ENCODE measurements around the gene TBXAS1.

TBXAS1 gene

GRCh38 chr7:140048138-140048537 lies 219.1 kb downstream of the TBXAS1 start:
- Histone ChIP-seq H3K9me3 (ENCODE audit: control insufficient read depth in 1 of 2, low read length in 2 of 2) (no peaks in the 10 kb centered on the region), H3K27me3 (ENCODE audit: low read depth, low read length) (no peaks in the 10 kb centered on the region), H3K4me3 (ENCODE audit: low read depth in 1 of 2, low read length in 2 of 2) (no peak overlapping the region), H3K36me3 (ENCODE audit: control insufficient read depth in 1 of 2, insufficient read depth in 2 of 2, low read length in 2 of 2) (peaks cover 7 to 21% of the 10 kb centered on the region in 2 donors), H3K27ac (ENCODE audit: low read length) (no peak overlapping the region), H3K4me1 (ENCODE audit: control insufficient read depth in 1 of 2, insufficient read depth in 2 of 2, low read length in 2 of 2) (no peaks in the 10 kb centered on the region)

- Histone ChIP-seq H3K4me1 (ENCODE audit: control insufficient read depth in 1 of 2, insufficient read depth in 2 of 2, low read length in 2 of 2) (no peaks in the 10 kb centered on the region), H3K27me3 (ENCODE audit: low read depth, low read length) (no peaks in the 10 kb centered on the region), H3K9me3 (ENCODE audit: control insufficient read depth in 1 of 2, low read length in 2 of 2) (no peaks in the 10 kb centered on the region), H3K4me3 (ENCODE audit: low read depth in 1 of 2, low read length in 2 of 2) (no peak overlapping the region), H3K36me3 (ENCODE audit: control insufficient read depth in 1 of 2, insufficient read depth in 2 of 2, low read length in 2 of 2) (peaks cover 7 to 23% of the 10 kb centered on the region in 2 donors), H3K27ac (ENCODE audit: low read length) (no peak overlapping the region)
Measured at GRCh38 chr7:140048989-140049338, 219.9 kb downstream of the TBXAS1 start.

GRCh38 chr7:140049339-140050024 lies 220.4 kb downstream of the TBXAS1 start:
- Histone ChIP-seq H3K27me3 (ENCODE audit: low read depth, low read length) (no peaks in the 10 kb centered on the region), H3K36me3 (ENCODE audit: control insufficient read depth in 1 of 2, insufficient read depth in 2 of 2, low read length in 2 of 2) (peaks cover 7 to 28% of the 10 kb centered on the region in 2 donors), H3K4me1 (ENCODE audit: control insufficient read depth in 1 of 2, insufficient read depth in 2 of 2, low read length in 2 of 2) (no peaks in the 10 kb centered on the region), H3K9me3 (ENCODE audit: control insufficient read depth in 1 of 2, low read length in 2 of 2) (no peaks in the 10 kb centered on the region), H3K4me3 (ENCODE audit: low read depth in 1 of 2, low read length in 2 of 2) (no peak overlapping the region), H3K27ac (ENCODE audit: low read length) (no peak overlapping the region)

- no peaks in the 10 kb centered on the region for H3K4me1 ChIP-seq (ENCODE audit: control insufficient read depth in 1 of 2, insufficient read depth in 2 of 2, low read length in 2 of 2)
- no peaks in the 10 kb centered on the region for H3K27me3 ChIP-seq (ENCODE audit: low read depth, low read length)
- H3K9me3 ChIP-seq (ENCODE audit: control insufficient read depth in 1 of 2, low read length in 2 of 2): no peaks in the 10 kb centered on the region
- H3K36me3 ChIP-seq (ENCODE audit: control insufficient read depth in 1 of 2, insufficient read depth in 2 of 2, low read length in 2 of 2): peaks cover 7 to 32% of the 10 kb centered on the region in 2 donors
- no peak overlapping the region for H3K27ac ChIP-seq (ENCODE audit: low read length)
- H3K4me3 ChIP-seq (ENCODE audit: low read depth in 1 of 2, low read length in 2 of 2): no peak overlapping the region
Measured at GRCh38 chr7:140050100-140050499, 221.0 kb downstream of the TBXAS1 start.

- H3K27me3 ChIP-seq (ENCODE audit: low read depth, low read length): no peaks in the 10 kb centered on the region
- H3K9me3 ChIP-seq (ENCODE audit: control insufficient read depth in 1 of 2, low read length in 2 of 2): no peaks in the 10 kb centered on the region
- H3K4me1 ChIP-seq (ENCODE audit: control insufficient read depth in 1 of 2, insufficient read depth in 2 of 2, low read length in 2 of 2): no peaks in the 10 kb centered on the region
- peaks cover under 1 to 28% of the 10 kb centered on the region in 2 donors for H3K36me3 ChIP-seq (ENCODE audit: control insufficient read depth in 1 of 2, insufficient read depth in 2 of 2, low read length in 2 of 2)
- H3K27ac ChIP-seq (ENCODE audit: low read length): no peak overlapping the region
- H3K4me3 ChIP-seq (ENCODE audit: low read depth in 1 of 2, low read length in 2 of 2): no peak overlapping the region
Measured at GRCh38 chr7:140051820-140052219, 222.8 kb downstream of the TBXAS1 start.

GRCh38 chr7:140053812-140054539 lies 224.9 kb downstream of the TBXAS1 start:
- Histone ChIP-seq H3K9me3 (ENCODE audit: control insufficient read depth in 1 of 2, low read length in 2 of 2) (no peaks in the 10 kb centered on the region), H3K4me3 (ENCODE audit: low read depth in 1 of 2, low read length in 2 of 2) (no peak overlapping the region), H3K27ac (ENCODE audit: low read length) (no peak overlapping the region), H3K27me3 (ENCODE audit: low read depth, low read length) (no peaks in the 10 kb centered on the region), H3K4me1 (ENCODE audit: control insufficient read depth in 1 of 2, insufficient read depth in 2 of 2, low read length in 2 of 2) (no peaks in the 10 kb centered on the region), H3K36me3 (ENCODE audit: control insufficient read depth in 1 of 2, insufficient read depth in 2 of 2, low read length in 2 of 2) (peaks cover 9 to 19% of the 10 kb centered on the region in 2 donors)

GRCh38 chr7:140054751-140055150 lies 225.7 kb downstream of the TBXAS1 start:
- Histone ChIP-seq H3K27me3 (ENCODE audit: low read depth, low read length) (no peaks in the 10 kb centered on the region), H3K36me3 (ENCODE audit: control insufficient read depth in 1 of 2, insufficient read depth in 2 of 2, low read length in 2 of 2) (peaks cover 9 to 19% of the 10 kb centered on the region in 2 donors), H3K9me3 (ENCODE audit: control insufficient read depth in 1 of 2, low read length in 2 of 2) (no peaks in the 10 kb centered on the region), H3K4me3 (ENCODE audit: low read depth in 1 of 2, low read length in 2 of 2) (no peak overlapping the region), H3K4me1 (ENCODE audit: control insufficient read depth in 1 of 2, insufficient read depth in 2 of 2, low read length in 2 of 2) (peaks cover 5% of the 10 kb centered on the region in 2 donors), H3K27ac (ENCODE audit: low read length) (no peak overlapping the region)

GRCh38 chr7:140055833-140056232 lies 226.8 kb downstream of the TBXAS1 start:
- no peak overlapping the region for H3K27ac ChIP-seq (ENCODE audit: low read length)

GRCh38 chr7:140056431-140057142 lies 227.5 kb downstream of the TBXAS1 start:
- H3K9me3 ChIP-seq (ENCODE audit: control insufficient read depth in 1 of 2, low read length in 2 of 2): no peaks in the 10 kb centered on the region
- H3K36me3 ChIP-seq (ENCODE audit: control insufficient read depth in 1 of 2, insufficient read depth in 2 of 2, low read length in 2 of 2): peaks cover 9 to 19% of the 10 kb centered on the region in 2 donors
- no peak overlapping the region for H3K4me3 ChIP-seq (ENCODE audit: low read depth in 1 of 2, low read length in 2 of 2)
- H3K27me3 ChIP-seq (ENCODE audit: low read depth, low read length): no peaks in the 10 kb centered on the region
- no peak overlapping the region for H3K27ac ChIP-seq (ENCODE audit: low read length)
- peaks cover 5 to 16% of the 10 kb centered on the region in 2 donors for H3K4me1 ChIP-seq (ENCODE audit: control insufficient read depth in 1 of 2, insufficient read depth in 2 of 2, low read length in 2 of 2)

More at GRCh38 chr7:140055833-140056232, 226.8 kb downstream of the TBXAS1 start:
- no peak overlapping the region for H3K4me3 ChIP-seq (ENCODE audit: low read depth in 1 of 2, low read length in 2 of 2)
- H3K27me3 ChIP-seq (ENCODE audit: low read depth, low read length): no peaks in the 10 kb centered on the region
- no peaks in the 10 kb centered on the region for H3K9me3 ChIP-seq (ENCODE audit: control insufficient read depth in 1 of 2, low read length in 2 of 2)
- peaks cover 9 to 19% of the 10 kb centered on the region in 2 donors for H3K36me3 ChIP-seq (ENCODE audit: control insufficient read depth in 1 of 2, insufficient read depth in 2 of 2, low read length in 2 of 2)
- H3K4me1 ChIP-seq (ENCODE audit: control insufficient read depth in 1 of 2, insufficient read depth in 2 of 2, low read length in 2 of 2): peaks cover 5 to 8% of the 10 kb centered on the region in 2 donors

GRCh38 chr7:140057143-140057535 lies 228.1 kb downstream of the TBXAS1 start:
- Histone ChIP-seq H3K27me3 (ENCODE audit: low read depth, low read length) (no peaks in the 10 kb centered on the region), H3K4me1 (ENCODE audit: control insufficient read depth in 1 of 2, insufficient read depth in 2 of 2, low read length in 2 of 2) (peaks cover 5 to 17% of the 10 kb centered on the region in 2 donors), H3K9me3 (ENCODE audit: control insufficient read depth in 1 of 2, low read length in 2 of 2) (no peaks in the 10 kb centered on the region), H3K27ac (ENCODE audit: low read length) (no peak overlapping the region), H3K36me3 (ENCODE audit: control insufficient read depth in 1 of 2, insufficient read depth in 2 of 2, low read length in 2 of 2) (peaks cover 9 to 19% of the 10 kb centered on the region in 2 donors), H3K4me3 (ENCODE audit: low read depth in 1 of 2, low read length in 2 of 2) (no peak overlapping the region)

GRCh38 chr7:140058517-140058916 lies 229.5 kb downstream of the TBXAS1 start:
- H3K4me3 ChIP-seq (ENCODE audit: low read depth in 1 of 2, low read length in 2 of 2): no peak overlapping the region
- peaks cover 9 to 15% of the 10 kb centered on the region in 2 donors for H3K36me3 ChIP-seq (ENCODE audit: control insufficient read depth in 1 of 2, insufficient read depth in 2 of 2, low read length in 2 of 2)
- peaks cover 5 to 17% of the 10 kb centered on the region in 2 donors for H3K4me1 ChIP-seq (ENCODE audit: control insufficient read depth in 1 of 2, insufficient read depth in 2 of 2, low read length in 2 of 2)
- H3K27ac ChIP-seq (ENCODE audit: low read length): no peak overlapping the region
- H3K27me3 ChIP-seq (ENCODE audit: low read depth, low read length): no peaks in the 10 kb centered on the region
- no peaks in the 10 kb centered on the region for H3K9me3 ChIP-seq (ENCODE audit: control insufficient read depth in 1 of 2, low read length in 2 of 2)
